GM23338 (cell line): Measurements from ENCODE around the gene LRMDA. TPM values are rescaled to one million over a fixed set of nuclear protein-coding genes. Genes with fewer than 3 reads are reported as not detected.

ENCODE experiments used
- ATAC-seq: fragments of 200-7000 bp; cut with Tn5 transposase; 3 replicates; pipeline ENCODE4 v1.9.1; 2020
- DNase-seq: peaks from one replicate; pipeline ENCODE4 v3.0.0-alpha.2; 2015; ENCODE audit warnings: low spot score
- H2AFZ ChIP-seq: fragments of 200-600 bp; sonication (generic); 2 replicates; pipeline ENCODE4 v1.8.0; 2016; ENCODE audit warnings: antibody characterized with exemption, mild to moderate bottlenecking, moderate library complexity
- H3F3A ChIP-seq: fragments of 200-600 bp; sonication (generic); replicated peaks from 2 replicates; pipeline ENCODE4 v1.8.0; 2017; ENCODE audit warnings: antibody characterized with exemption, mixed run types, low read depth
- H3K27ac ChIP-seq: fragments of 200-600 bp; sonication (generic); 2 replicates; pipeline ENCODE4 v1.6.1; 2016; ENCODE audit warnings: low read depth
- H3K27me3 ChIP-seq: fragments of 200-600 bp; sonication (generic); 2 replicates; pipeline ENCODE4 v1.8.0; 2016; ENCODE audit warnings: mild to moderate bottlenecking, mixed run types, moderate library complexity; ENCODE audit not compliant: insufficient read depth
- H3K36me3 ChIP-seq: fragments of 200-600 bp; sonication (generic); 2 replicates; pipeline ENCODE4 v1.8.0; 2016; ENCODE audit warnings: mild to moderate bottlenecking; ENCODE audit not compliant: insufficient read depth
- H3K4me1 ChIP-seq: fragments of 200-600 bp; sonication (generic); 2 replicates; pipeline ENCODE4 v1.8.0; 2016; ENCODE audit warnings: mild to moderate bottlenecking, moderate library complexity; ENCODE audit not compliant: insufficient read depth
- H3K4me2 ChIP-seq: fragments of 200-600 bp; sonication (generic); 2 replicates; pipeline ENCODE4 v1.7.1; 2017; ENCODE audit warnings: mixed run types
- H3K4me3 ChIP-seq: fragments of 200-600 bp; sonication (generic); 2 replicates; pipeline ENCODE4 v1.6.1; 2016; ENCODE audit warnings: mixed run types
- H3K79me2 ChIP-seq: fragments of 200-600 bp; sonication (generic); replicated peaks from 2 replicates; pipeline ENCODE4 v1.8.0; 2017; ENCODE audit warnings: mild to moderate bottlenecking; ENCODE audit not compliant: insufficient read depth
- H3K9me2 ChIP-seq: fragments of 200-600 bp; sonication (generic); 2 replicates; pipeline ENCODE4 v1.8.0; 2017; ENCODE audit not compliant: insufficient read depth
- H4K20me1 ChIP-seq: fragments of 200-600 bp; sonication (generic); replicated peaks from 2 replicates; pipeline ENCODE4 v1.8.0; 2017; ENCODE audit warnings: mild to moderate bottlenecking; ENCODE audit not compliant: insufficient read depth
- H3K27ac Mint-ChIP-seq: 2 replicates; pipeline ENCODE4 v1.8.0; 2020; ENCODE audit warnings: inconsistent platforms, mild to moderate bottlenecking, moderate library complexity, mixed read lengths
- H3K27me3 Mint-ChIP-seq: 3 replicates; pipeline ENCODE4 v1.8.0; 2022; ENCODE audit warnings: low read depth, mild to moderate bottlenecking, moderate library complexity, mixed read lengths, inconsistent platforms; ENCODE audit not compliant: insufficient read depth, poor library complexity
- H3K36me3 Mint-ChIP-seq: 3 replicates; pipeline ENCODE4 v1.8.0; 2021; ENCODE audit warnings: low read depth, mild to moderate bottlenecking, inconsistent platforms, moderate library complexity, mixed read lengths
- H3K4me1 Mint-ChIP-seq: 3 replicates; pipeline ENCODE4 v1.8.0; 2020; ENCODE audit warnings: mild to moderate bottlenecking, inconsistent platforms, mixed read lengths
- H3K4me3 Mint-ChIP-seq: 3 replicates; pipeline ENCODE4 v1.8.0; 2021; ENCODE audit warnings: moderate library complexity, mild to moderate bottlenecking, inconsistent platforms, mixed read lengths
- H3K9me3 Mint-ChIP-seq: 3 replicates; pipeline ENCODE4 v1.8.0; 2020; ENCODE audit warnings: moderate library complexity, mild to moderate bottlenecking, inconsistent platforms, mixed read lengths
- CREB1 ChIP-seq: fragments of 250-450 bp; sonication (Bioruptor Pico); IDR thresholded peaks from 2 replicates; pipeline ENCODE4 v1.5.0; 2020; ENCODE audit warnings: low read depth, mild to moderate bottlenecking, moderate library complexity
- CTCF ChIP-seq, 2 experiments: fragments of 200-600 bp in 1 of 2; sonication (generic) in 1 of 2; conservative IDR thresholded peaks; 2 replicates each; pipeline versions ENCODE4 v1.5.1 to v1.6.1; 2016 to 2017; ENCODE audit warnings: antibody characterized with exemption in 2 of 2, low read depth in 2 of 2, mild to moderate bottlenecking in 2 of 2, moderate library complexity in 1 of 2
- ETS1 ChIP-seq: IDR thresholded peaks from 2 replicates; pipeline ENCODE4 v1.6.1; 2016; ENCODE audit warnings: antibody characterized with exemption
- JUNB ChIP-seq: IDR thresholded peaks from one replicate; pipeline ENCODE4 v1.6.1; 2016; ENCODE audit warnings: antibody characterized with exemption; ENCODE audit not compliant: unreplicated experiment
- POLR2AphosphoS5 ChIP-seq: IDR thresholded peaks from 2 replicates; pipeline ENCODE4 v1.6.1; 2016; ENCODE audit warnings: antibody characterized with exemption, low read depth
- REST ChIP-seq: IDR thresholded peaks from one replicate; pipeline ENCODE4 v1.6.1; 2018; ENCODE audit warnings: antibody characterized with exemption; ENCODE audit not compliant: unreplicated experiment
- STAT1 ChIP-seq: IDR thresholded peaks from one replicate; pipeline ENCODE4 v1.6.1; 2016; ENCODE audit warnings: antibody characterized with exemption; ENCODE audit not compliant: unreplicated experiment
- ZNF114 ChIP-seq: fragments of 250-450 bp; sonication (Bioruptor Pico); IDR thresholded peaks from 2 replicates; pipeline ENCODE4 v1.5.0; 2020; ENCODE audit warnings: mild to moderate bottlenecking, moderate library complexity
- ZNF331 ChIP-seq: fragments of 250-450 bp; sonication (Bioruptor Pico); IDR thresholded peaks from 2 replicates; pipeline ENCODE4 v1.5.0; 2020; ENCODE audit warnings: low read depth, mild to moderate bottlenecking, moderate library complexity
- ZNF462 ChIP-seq: fragments of 250-450 bp; sonication (Bioruptor Pico); IDR thresholded peaks from 2 replicates; pipeline ENCODE4 v1.5.0; 2020; ENCODE audit warnings: mild to moderate bottlenecking, moderate library complexity
- polyA plus RNA-seq: library from polyadenylated mRNA; unstranded; fragments of >200 nt; fragmentation: Nextera tagmentation; extraction: Ambion mirVana; gene quantifications from 2 replicates; pipeline ENCODE4 v1.2.1, GENCODE V29; 2016
- total RNA-seq: library from RNA; depleted of rRNA; stranded (reverse); fragments of >200 nt; shearing (Covaris generic); gene quantifications from 2 replicates; pipeline ENCODE4 v1.2.3, GENCODE V29; 2014

The LRMDA gene
- total and polyA plus RNA-seq, 2 experiments from 2014 or later = 0.90 to 1.8 TPM

DNA sequence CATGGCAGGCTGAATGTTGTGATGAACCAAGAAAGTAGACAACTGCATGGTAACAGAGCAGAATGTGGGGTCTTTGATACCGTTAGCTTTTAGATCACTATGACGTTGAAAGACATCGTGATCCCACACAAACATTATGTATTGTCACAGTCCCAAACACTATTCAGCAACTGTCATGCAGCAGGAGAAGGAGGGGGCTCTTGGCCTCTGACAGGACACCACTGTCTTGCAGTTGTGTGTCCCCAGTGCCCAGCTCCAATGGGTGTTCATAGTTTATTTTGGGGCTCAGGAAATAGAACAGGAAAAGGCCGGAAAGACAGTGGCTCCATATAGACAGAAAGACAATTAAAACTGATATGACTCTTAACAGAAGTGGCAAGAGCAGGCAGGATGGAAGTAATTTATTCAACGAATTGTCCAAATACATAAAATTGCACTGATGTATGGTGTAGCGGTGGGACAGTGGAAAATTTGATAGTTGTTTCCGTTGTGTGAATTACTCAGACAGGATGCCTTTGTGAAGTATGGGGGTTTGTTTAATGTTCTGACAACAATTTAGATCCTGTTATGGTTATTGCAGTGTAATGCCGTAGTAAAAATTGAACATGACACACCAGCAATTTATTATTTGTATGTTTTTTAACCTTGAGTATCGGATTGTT, 292.0 kb downstream of the LRMDA start:
- Histone ChIP-seq H3F3A (no peaks in the 10 kb centered on the region), H4K20me1 (no peaks in the 10 kb centered on the region), H3K4me1 (no peaks in the 10 kb centered on the region), H3K27ac (no peak overlapping the region), H3K9me2 (peaks cover 8% of the 10 kb centered on the region; the same call in 1 of the 2 replicates), H3K27me3 (no peaks in the 10 kb centered on the region), H2AFZ (no peak overlapping the region), H3K36me3 (no peaks in the 10 kb centered on the region), H3K4me3 (no peak overlapping the region), H3K4me2 (no peak overlapping the region), H3K79me2 (no peaks in the 10 kb centered on the region)
- no peak for DNase-seq
- Mint-ChIP-seq H3K9me3 (no peaks in the 10 kb centered on the region), H3K4me3 (no peak overlapping the region), H3K36me3 (no peaks in the 10 kb centered on the region), H3K27ac (no peak overlapping the region), H3K4me1 (no peaks in the 10 kb centered on the region), H3K27me3 (peaks cover 2% of the 10 kb centered on the region)
- TF ChIP-seq JUNB (no peak), STAT1 (no peak), REST (no peak), POLR2AphosphoS5 (no peak), ETS1 (no peak), ZNF331 (CRISPR knock-in tag) (no peak), ZNF462 (no peak), CTCF (conservative IDR thresholded peaks at IDR 0.05; ENCODE audit: low read depth in 2 of 2) (no peak), CREB1 (no peak), ZNF114 (CRISPR knock-in tag) (no peak)
- ATAC-seq = no peak
